Activated naive CD8-positive, alpha-beta T cell treated with anti-CD3 and anti-CD28 coated beads, Interleukin-2, amount 50 U/mL, for 24 hours (primary cell): ENCODE measurements around the gene PLCD3.
"Not testable (repeated sequence)": the region's sequence is repeated elsewhere in the genome, so short reads cannot be mapped to it uniquely, and the experiment has no call there.

Experiments
- ATAC-seq: fragments of 150-1000 bp; cut with Tn5 transposase; one replicate; pipeline ENCODE4 v1.10.0; 2021
- DNase-seq: peaks from one replicate; pipeline ENCODE4 v3.0.0; 2021
- H3K27ac Mint-ChIP-seq: one replicate; pipeline ENCODE4 v1.8.0; 2021; ENCODE audit warnings: mild to moderate bottlenecking, mixed read lengths
- H3K27me3 Mint-ChIP-seq: one replicate; pipeline ENCODE4 v1.8.0; 2021; ENCODE audit warnings: mixed read lengths
- H3K36me3 Mint-ChIP-seq: one replicate; pipeline ENCODE4 v1.8.0; 2021; ENCODE audit warnings: low read depth, mixed read lengths
- H3K4me1 Mint-ChIP-seq: one replicate; pipeline ENCODE4 v1.8.0; 2021; ENCODE audit warnings: mixed read lengths
- H3K4me3 Mint-ChIP-seq: one replicate; pipeline ENCODE4 v1.8.0; 2021; ENCODE audit warnings: mild to moderate bottlenecking, moderate library complexity, mixed read lengths
- H3K9me3 Mint-ChIP-seq: one replicate; pipeline ENCODE4 v1.8.0; 2021; ENCODE audit warnings: mixed read lengths

Gene PLCD3

DNA sequence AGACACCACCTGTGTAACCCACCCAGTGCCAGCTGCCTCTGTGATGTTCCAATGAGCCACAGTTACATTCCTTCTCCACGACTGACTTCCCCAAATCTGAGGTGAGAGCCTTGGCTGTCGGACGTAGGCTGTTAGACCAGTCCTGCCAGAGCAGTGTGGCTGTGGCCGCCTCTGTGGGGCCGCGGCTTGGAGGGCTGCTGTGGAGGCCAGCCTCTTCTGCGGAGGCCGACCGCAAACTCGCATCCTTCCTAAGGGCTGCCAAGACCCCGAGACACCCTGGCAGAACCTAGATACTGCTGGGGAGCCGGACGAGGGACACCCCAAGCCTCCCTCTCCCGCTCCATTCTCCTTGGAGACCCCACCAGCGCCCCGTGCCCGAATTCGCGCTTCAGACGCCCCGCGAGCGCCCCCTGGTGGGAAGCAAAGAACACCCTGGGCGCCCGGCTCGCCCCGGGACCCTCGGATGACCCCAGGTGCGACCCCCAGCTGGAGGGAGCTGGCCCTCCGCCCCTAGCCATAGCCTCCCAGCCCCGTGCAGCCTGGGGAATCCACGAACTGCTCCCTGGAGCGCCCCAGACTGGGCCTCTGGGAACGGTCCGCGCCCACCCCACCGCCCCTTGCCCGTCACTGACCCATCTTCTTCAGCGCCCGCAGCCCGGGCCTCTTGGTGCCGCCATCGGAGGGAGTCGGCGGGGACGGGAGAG is 547 bp downstream of the PLCD3 start:
- Mint-ChIP-seq H3K4me1 (peaks cover 17% of the 10 kb centered on the region), H3K9me3 (no peaks in the 10 kb centered on the region), H3K4me3 (peak overlapping the region; percentile 48), H3K36me3 (no peaks in the 10 kb centered on the region), H3K27ac (no peak overlapping the region), H3K27me3 (peaks cover 8% of the 10 kb centered on the region)
- ATAC-seq (peak; percentile 1), DNase-seq (peak; percentile 69)

DNA sequence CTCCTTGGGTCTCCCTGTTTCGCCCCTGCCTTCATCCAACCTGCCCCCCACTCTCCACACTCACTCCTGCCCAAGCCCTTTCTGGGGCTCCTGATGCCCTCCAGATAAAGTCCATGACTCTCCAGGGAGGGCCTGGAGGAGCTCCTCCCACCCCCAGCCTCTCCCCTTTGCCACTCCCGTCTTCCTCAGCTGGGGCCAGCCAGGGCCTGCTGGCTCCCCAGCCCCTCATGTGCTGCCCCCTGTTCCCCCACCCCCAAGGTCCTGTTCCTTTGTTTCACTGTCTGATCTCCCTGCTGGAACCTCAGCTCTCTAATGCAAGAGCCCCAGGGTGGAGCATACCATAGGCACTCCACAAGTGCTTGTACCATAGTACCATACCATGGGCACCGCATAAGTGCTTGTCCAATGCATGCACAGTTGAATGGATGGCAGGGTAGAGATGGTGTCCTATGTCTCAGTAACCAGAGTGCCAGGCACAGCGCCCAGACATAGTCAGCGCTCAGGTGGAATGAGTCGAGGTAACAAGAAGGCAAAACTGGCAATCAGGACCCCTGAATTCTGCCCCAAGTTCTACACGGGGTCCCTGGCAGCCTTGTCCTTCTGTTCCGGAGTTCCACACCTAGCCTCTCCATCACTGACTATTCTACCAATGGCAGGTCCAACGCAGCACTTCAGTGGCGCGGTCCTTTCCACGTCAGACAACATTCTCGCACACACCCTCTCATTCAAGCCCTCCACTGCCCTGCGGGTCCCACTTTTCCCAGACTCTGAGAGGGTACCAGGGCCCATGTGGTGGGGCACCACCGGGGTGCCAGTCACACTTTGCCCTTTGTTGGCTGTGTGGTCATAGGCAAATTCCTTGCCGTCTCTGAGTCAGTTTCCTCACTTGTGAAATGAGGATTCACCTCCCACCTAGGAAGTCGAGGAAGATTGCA is 1.4 kb downstream of the PLCD3 start:
- Mint-ChIP-seq H3K4me1 (peaks cover 11% of the 10 kb centered on the region), H3K4me3 (peak overlapping the region; percentile 43), H3K27ac (no peak overlapping the region), H3K9me3 (no peaks in the 10 kb centered on the region), H3K27me3 (peaks cover 8% of the 10 kb centered on the region), H3K36me3 (no peaks in the 10 kb centered on the region)
- no peak for DNase-seq
- ATAC-seq = no peak

DNA sequence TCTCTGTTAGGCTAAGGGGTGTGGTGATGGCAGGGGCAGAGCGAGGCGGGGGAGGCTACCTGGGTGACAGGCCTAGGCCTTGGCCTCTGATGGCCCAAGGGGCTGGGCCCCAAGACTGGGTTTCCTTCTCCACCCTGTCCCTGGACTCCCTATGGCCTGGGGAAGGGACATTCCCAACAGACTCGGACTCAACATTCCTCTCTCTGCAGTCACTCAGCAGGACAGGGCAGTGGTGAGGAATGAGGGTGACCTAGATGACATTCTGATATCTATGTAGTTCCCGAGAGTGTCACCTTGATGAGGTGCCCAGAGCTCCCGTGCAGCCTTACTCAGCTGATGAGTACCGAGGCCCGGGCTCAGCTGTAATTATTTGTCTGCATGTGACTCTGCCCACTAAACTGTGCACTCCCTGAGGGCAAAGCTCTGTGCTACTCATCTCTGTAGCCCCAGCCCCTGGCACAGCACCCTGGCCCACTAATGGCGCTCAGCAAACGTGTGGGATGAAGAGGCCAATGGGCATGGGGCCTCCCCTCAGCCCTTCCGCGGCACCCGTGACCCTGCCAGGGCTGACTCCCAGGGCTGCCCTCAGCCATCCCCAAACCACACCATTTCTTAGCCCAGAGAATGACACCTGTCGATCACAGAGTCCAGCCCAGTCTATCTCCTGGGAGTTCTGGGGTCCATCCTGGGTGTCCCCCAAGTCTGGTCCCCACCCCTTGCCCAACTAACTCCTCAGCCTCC is 2.2 kb downstream of the PLCD3 start:
- H3K4me3 Mint-ChIP-seq = no peak overlapping the region
- no peak overlapping the region for H3K27ac Mint-ChIP-seq
- no peaks in the 10 kb centered on the region for H3K36me3 Mint-ChIP-seq
- H3K9me3 Mint-ChIP-seq = no peaks in the 10 kb centered on the region
- H3K27me3 Mint-ChIP-seq = peaks cover 8% of the 10 kb centered on the region
- DNase-seq = no peak
- no peak for ATAC-seq
- peaks cover 5% of the 10 kb centered on the region for H3K4me1 Mint-ChIP-seq

DNA sequence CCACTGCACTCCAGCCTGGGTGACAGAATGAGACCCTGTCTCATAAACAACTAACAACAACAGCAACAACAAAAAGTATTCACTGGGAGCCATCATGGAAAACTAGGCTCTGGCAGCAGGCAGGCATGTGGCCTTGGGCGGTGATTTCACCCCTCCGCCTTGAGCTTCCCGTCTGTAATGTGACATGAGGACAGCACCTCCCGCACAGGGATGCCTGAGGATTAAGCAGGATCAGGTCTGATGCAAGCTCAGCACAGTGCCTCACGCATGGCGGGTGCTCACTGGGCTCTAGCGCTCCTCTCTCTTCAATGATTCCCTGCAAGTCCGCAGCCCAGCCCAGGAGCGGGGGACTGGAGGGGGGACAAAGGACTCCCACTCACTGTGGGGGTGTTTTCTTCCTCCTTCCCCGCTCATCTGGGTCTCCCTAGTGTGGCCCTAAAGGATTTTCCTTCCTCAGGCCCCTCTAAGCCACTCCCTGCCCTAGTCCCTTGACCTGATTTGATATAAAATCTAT is 2.8 kb downstream of the PLCD3 start:
- no peak for DNase-seq
- Mint-ChIP-seq H3K9me3 (no peaks in the 10 kb centered on the region), H3K27me3 (peaks cover 8% of the 10 kb centered on the region), H3K4me1 (peaks cover 6% of the 10 kb centered on the region), H3K4me3 (no peak overlapping the region), H3K36me3 (no peaks in the 10 kb centered on the region), H3K27ac (no peak overlapping the region)
- ATAC-seq = no peak

DNA sequence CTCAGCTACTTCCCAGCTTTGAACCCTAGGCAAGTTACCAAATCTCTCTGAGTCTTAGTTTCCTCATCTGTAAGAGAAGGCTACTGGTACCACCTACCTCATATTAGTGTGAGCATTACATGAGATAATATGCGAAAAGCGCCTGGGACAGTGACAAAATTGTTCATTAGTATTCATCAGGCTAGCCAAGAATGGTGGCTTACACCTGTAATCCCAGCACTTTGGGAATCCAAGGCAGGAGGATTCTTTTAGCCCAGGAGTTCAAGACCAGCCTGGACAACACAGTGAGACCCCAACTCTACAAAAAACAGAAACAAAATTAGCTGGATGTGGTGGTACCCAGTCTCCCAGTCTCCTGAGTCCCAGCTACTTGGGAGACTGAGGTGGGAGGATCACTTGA is 3.3 kb downstream of the PLCD3 start:
- ATAC-seq (no peak), DNase-seq (no peak)
- Mint-ChIP-seq H3K9me3 (no peaks in the 10 kb centered on the region), H3K4me3 (no peak overlapping the region), H3K27ac (no peak overlapping the region), H3K27me3 (peaks cover 8% of the 10 kb centered on the region), H3K4me1 (peaks cover 9% of the 10 kb centered on the region), H3K36me3 (no peaks in the 10 kb centered on the region)

DNA sequence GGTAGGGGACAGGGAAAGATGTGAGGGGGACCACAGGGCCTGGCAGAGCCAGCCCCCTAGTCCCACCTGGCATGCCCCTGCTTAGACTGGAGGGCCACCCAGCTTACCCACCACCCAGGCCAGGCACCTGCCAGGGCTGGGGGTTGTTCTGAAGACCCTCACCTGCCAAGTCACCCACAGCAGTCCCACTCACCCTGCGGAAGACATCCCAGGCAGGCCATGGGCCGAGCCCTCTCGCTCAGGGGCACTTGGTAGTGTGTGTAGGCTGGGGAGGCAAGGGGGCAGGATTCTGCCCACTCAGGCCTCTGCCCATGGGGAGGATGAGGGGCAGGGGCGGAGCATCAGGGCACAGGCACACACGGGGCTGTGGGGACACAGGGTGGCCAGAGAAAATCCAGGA is 4.0 kb downstream of the PLCD3 start:
- Mint-ChIP-seq H3K4me3 (no peak overlapping the region), H3K27me3 (peaks cover 8% of the 10 kb centered on the region), H3K4me1 (peaks cover 7% of the 10 kb centered on the region), H3K27ac (no peak overlapping the region), H3K9me3 (no peaks in the 10 kb centered on the region), H3K36me3 (no peaks in the 10 kb centered on the region)
- ATAC-seq = no peak
- no peak for DNase-seq

DNA sequence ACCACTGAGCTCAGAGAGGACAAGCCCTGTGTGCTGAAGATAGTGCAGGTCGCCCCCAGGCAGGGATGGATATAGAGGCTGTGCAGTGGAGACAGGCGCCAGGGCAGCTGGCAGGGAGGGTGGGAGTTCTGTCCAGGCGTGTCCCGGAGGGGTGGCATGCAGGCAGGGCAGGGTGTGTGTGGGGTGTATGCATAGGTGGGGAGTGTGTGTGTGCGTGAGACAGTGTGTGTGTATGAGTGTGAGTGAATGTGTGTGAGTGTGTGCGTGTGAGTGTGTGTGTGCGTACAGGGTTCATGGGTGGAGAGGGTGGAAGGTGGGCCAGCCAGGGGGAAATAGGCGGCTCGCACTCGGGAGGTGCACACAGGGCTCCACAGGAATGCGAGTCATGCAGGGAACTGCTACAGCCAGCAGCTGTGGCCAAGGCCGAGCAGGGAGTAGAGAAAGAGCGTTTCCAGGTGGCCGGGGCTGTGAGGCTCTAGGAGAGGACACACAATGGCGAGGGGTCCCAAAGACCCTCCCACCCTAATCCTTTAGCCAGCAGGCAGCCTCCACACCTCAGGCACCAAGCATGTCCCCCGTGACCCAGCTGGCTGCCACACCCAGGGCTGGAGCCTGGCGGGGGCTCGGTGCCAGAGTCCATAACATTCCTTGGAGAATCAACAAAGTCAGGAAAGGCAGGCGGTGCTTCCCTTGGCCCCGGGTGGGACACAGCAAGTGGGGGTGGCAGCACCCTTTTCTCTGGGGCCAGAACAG is 4.6 kb downstream of the PLCD3 start:
- no peaks in the 10 kb centered on the region for H3K36me3 Mint-ChIP-seq
- no peaks in the 10 kb centered on the region for H3K9me3 Mint-ChIP-seq
- H3K4me3 Mint-ChIP-seq = no peak overlapping the region
- H3K27ac Mint-ChIP-seq = no peak overlapping the region
- H3K4me1 Mint-ChIP-seq = peaks cover 5% of the 10 kb centered on the region
- H3K27me3 Mint-ChIP-seq = peaks cover 8% of the 10 kb centered on the region
- ATAC-seq (no peak), DNase-seq (no peak)

DNA sequence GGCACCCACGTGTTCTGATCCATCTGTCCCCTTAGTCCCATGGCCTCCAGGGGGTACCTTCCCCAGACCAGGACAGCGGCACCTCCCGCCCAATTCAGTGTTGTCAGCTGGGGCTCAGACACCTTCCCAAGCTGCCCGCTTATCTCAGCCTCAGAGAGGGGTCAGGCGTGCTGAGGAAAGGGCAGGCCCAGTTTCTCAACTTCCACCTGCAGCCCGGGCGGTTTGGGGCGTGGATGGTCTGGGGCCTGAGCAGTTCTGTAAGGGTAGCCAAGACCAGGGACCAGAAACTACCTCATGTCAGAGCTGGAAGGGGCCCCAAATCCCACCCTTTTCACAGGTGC is 5.1 kb downstream of the PLCD3 start:
- Mint-ChIP-seq H3K9me3 (no peaks in the 10 kb centered on the region), H3K4me1 (peaks cover 5% of the 10 kb centered on the region), H3K4me3 (no peak overlapping the region), H3K36me3 (no peaks in the 10 kb centered on the region), H3K27ac (no peak overlapping the region), H3K27me3 (peaks cover 8% of the 10 kb centered on the region)
- ATAC-seq (no peak), DNase-seq (no peak)

DNA sequence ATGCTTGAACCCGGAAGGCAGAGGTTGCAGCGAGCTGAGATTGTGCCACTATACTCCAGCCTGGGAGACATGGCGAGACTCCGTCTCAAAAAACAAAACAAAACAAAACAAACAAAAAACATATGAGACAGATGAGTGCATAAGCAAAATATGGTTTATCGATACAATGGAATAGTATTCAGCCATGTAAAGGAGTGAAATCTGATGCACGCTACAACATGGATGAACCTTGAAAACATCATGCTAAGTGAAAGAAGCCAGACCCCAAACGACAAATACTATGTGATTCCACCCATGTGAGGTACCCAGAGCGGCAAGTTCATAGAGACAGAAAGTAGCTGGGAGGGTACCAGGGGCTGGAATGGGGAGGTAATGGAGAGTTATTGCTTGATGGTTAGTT is 6.8 kb downstream of the PLCD3 start:
- no peaks in the 10 kb centered on the region for H3K9me3 Mint-ChIP-seq
- no peaks in the 10 kb centered on the region for H3K36me3 Mint-ChIP-seq
- peaks cover 2% of the 10 kb centered on the region for H3K27me3 Mint-ChIP-seq
- H3K4me1 Mint-ChIP-seq = peaks cover 5% of the 10 kb centered on the region
- no peak overlapping the region for H3K27ac Mint-ChIP-seq
- H3K4me3 Mint-ChIP-seq = no peak overlapping the region
- ATAC-seq = no peak
- DNase-seq = no peak

DNA sequence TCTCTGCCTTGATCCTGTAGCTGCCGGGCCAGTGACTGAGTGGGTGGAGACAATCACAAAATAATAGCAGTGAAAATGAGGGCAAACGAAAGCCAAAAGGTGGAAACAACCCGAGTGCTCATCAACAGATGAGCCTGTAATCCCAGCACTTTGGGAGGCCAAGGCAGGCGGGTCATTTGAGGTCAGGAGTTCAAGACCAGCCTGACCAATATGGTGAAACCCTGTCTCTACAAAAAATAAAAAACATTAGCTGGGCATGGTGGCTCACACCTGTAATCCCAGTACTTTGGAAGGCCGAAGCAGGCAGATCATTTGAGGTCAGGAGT is 7.6 kb downstream of the PLCD3 start:
- H3K9me3 Mint-ChIP-seq, H3K27me3 Mint-ChIP-seq, H3K4me1 Mint-ChIP-seq, ATAC-seq, H3K36me3 Mint-ChIP-seq, H3K27ac Mint-ChIP-seq, H3K4me3 Mint-ChIP-seq, DNase-seq: not testable (repeated sequence)

DNA sequence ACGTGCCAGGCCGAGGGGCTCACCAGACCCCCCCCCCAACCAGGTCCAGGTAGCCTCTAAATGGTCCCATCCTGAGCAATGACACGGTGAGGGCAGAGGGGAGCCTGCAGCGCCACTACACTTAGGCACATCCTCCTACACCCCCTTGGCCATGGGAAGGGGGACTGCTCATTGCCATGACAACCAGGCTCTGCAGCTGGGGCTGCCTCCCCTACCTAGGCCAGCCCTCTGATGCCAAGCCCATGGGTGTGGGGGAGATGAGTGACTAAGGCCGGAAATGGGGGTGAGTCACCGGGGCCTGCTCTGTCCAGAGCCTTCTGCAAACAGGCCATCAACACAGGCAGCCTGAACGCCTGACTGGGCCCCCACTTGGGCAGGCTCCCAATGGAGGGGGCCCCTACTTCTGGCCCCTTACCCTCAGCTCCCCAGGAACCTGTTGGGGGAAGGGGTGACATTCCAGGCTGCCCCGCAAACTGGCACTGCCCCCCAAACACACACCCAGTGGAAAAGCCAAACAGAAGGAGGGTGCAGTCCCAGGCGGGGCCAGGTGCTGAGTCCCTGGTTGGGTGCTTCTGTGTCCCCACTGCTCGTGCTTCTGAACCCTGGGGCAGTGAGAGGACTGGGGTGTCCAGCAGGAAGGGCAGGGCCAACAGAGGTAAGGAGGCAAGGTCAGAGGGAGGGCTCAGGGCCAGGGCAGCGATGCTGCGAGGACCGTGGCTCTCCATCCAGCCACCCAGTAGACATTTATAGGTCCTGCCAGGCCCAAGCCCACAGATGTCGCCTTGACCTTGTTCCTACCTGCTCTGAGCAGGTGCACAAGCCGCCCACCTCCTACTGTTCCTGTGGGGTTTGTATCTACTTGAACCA is 8.2 kb downstream of the PLCD3 start:
- Mint-ChIP-seq H3K27me3 (peaks cover 2% of the 10 kb centered on the region), H3K27ac (no peak overlapping the region), H3K4me3 (no peak overlapping the region)

DNA sequence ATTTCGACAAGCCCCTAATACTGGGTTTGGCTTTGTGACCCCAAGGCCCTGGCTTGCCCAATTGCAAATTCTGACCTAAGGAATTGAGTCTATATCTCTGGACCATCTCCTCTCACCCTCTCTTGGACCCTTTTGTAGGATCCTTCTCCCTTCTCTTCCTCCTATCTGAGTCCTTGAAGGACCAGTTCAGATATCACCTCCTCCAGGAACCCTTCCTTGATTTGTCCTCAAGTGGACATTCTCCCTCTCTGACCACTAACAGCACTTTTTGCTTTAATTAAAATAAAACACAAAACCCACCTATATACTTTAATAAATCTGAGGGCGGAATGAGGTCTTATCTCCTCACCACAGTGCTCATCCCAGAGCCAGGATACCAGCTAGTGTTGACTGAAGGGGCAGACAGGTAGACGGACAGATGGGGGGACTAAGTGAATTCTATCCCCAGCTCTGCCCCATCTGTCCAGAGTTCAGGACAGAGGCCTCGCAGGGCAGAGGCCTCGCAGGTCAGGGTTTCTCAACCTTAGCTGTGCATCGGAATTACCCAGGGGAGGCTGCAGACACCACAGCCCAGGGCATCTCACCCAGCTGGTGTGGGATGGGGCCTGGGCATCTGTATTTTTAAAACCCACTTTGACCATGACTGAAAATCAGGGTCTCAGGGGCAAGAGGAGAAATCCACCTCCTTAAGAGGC is 9.1 kb downstream of the PLCD3 start:
- Mint-ChIP-seq H3K27ac (no peak overlapping the region), H3K4me3 (no peak overlapping the region), H3K9me3 (no peaks in the 10 kb centered on the region), H3K27me3 (peaks cover 2% of the 10 kb centered on the region), H3K36me3 (no peaks in the 10 kb centered on the region), H3K4me1 (peaks cover 5% of the 10 kb centered on the region)
- DNase-seq (no peak), ATAC-seq (no peak)

More for the DNA sequence above, 8.2 kb downstream of the PLCD3 start:
- H3K36me3 Mint-ChIP-seq = no peaks in the 10 kb centered on the region
- DNase-seq (peak; percentile 37), ATAC-seq (peak; percentile 78)
- no peaks in the 10 kb centered on the region for H3K9me3 Mint-ChIP-seq
- H3K4me1 Mint-ChIP-seq = peaks cover 5% of the 10 kb centered on the region

DNA sequence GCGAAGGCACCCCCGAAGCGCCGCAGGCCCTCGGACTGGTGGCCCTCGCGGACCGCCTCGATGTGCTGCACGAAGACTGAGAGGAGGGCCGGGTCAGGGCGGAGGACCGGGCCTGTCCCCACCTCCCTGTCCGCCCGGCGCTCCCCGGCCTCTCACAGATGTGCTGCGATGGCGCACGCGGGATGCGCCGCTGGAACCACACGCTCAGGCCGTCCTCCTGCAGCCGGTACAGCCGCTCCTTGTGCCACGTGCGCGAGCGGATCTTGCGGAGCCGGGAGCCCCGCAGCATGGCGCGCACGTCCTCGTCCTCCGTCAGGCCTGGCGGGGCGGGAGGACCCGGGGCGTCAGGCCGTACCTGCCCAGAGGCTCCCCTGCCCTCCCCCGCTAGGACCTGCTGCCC is 11.3 kb downstream of the PLCD3 start:
- Mint-ChIP-seq H3K4me3 (no peak overlapping the region), H3K27ac (no peak overlapping the region), H3K36me3 (no peaks in the 10 kb centered on the region), H3K27me3 (peaks cover 2% of the 10 kb centered on the region), H3K4me1 (peaks cover 5% of the 10 kb centered on the region), H3K9me3 (no peaks in the 10 kb centered on the region)
- ATAC-seq (no peak), DNase-seq (no peak)
